Prostate gland (tissue), 2 donors: ENCODE results near the gene ZMYND19.
A peak's percentile ranks its signal among the peaks of the same experiment; 100 is the strongest.

Source experiments
- CTCF ChIP-seq, 4 experiments: fragments of 200-600 bp in 2 of 4; fragments of 450-650 bp in 2 of 4; sonication (generic) in 2 of 4; IDR thresholded peaks; 1 replicate in 3 of 4; 2 replicates in 1 of 4; pipeline ENCODE4 v1.5.1; 2016 to 2019; ENCODE audit warnings: antibody characterized with exemption in 4 of 4, mild to moderate bottlenecking in 2 of 4, moderate library complexity in 2 of 4
- POLR2A ChIP-seq: fragments of 450-650 bp; IDR thresholded peaks from one replicate; pipeline ENCODE4 v1.6.1; 2016; ENCODE audit warnings: antibody characterized with exemption, mild to moderate bottlenecking

- TF ChIP-seq CTCF (IDR thresholded peaks at IDR 0.05): no peak
- peak; percentile 88 for TF ChIP-seq POLR2A
Measured at GRCh38 chr9:137605121-137606004, 15.1 kb upstream of the ZMYND19 start, which contains the start of gene ARRDC1.
